NCI-H748 (cell line): Measurements from ENCODE around the gene MACROD2.
"Not testable (repeated sequence)": the region's sequence is repeated elsewhere in the genome, so short reads cannot be mapped to it uniquely, and the experiment has no call there.

Experiments
- DNase-seq: peaks from one replicate; lab custom pipeline; 2025; ENCODE audit not compliant: unreplicated experiment; lab: John Stamatoyannopoulos, UW

Gene MACROD2

GRCh38 chr20:16005021-16005914 lies 2010.0 kb downstream of the MACROD2 start:
- no peak for DNase-seq

- no peak for DNase-seq
These were observed 2010.7 kb downstream of the MACROD2 start for GRCh38 chr20:16005915-16006493.

- no peak for DNase-seq
These were observed 2011.8 kb downstream of the MACROD2 start for GRCh38 chr20:16007164-16007563.

GRCh38 chr20:16007962-16008361 lies 2012.6 kb downstream of the MACROD2 start:
- peak; percentile 6 for DNase-seq

- DNase-seq, result no peak
These were observed 2015.7 kb downstream of the MACROD2 start for GRCh38 chr20:16011056-16011455.

- DNase-seq, result no peak
These were observed 2016.2 kb downstream of the MACROD2 start for GRCh38 chr20:16011519-16011918.

- not testable (repeated sequence) for DNase-seq
These were observed 2017.6 kb downstream of the MACROD2 start for GRCh38 chr20:16012934-16013333.

GRCh38 chr20:16013631-16014030 lies 2018.3 kb downstream of the MACROD2 start:
- no peak for DNase-seq

- DNase-seq, result no peak
These were observed 2019.1 kb downstream of the MACROD2 start for GRCh38 chr20:16014436-16014835.

- DNase-seq, result no peak
These were observed 2022.3 kb downstream of the MACROD2 start for GRCh38 chr20:16017656-16018055.

- no peak for DNase-seq
These were observed 2023.6 kb downstream of the MACROD2 start for GRCh38 chr20:16018881-16019280.

- no peak for DNase-seq
These were observed 2025.7 kb downstream of the MACROD2 start for GRCh38 chr20:16020971-16021370.

- DNase-seq, result no peak
These were observed 2029.8 kb downstream of the MACROD2 start for GRCh38 chr20:16025084-16025483.

GRCh38 chr20:16027686-16028085 lies 2032.4 kb downstream of the MACROD2 start:
- no peak for DNase-seq

- DNase-seq, result no peak
These were observed 2033.6 kb downstream of the MACROD2 start for GRCh38 chr20:16028923-16029322.

GRCh38 chr20:16030253-16030652 lies 2034.9 kb downstream of the MACROD2 start:
- DNase-seq, result no peak

- DNase-seq, result no peak
These were observed 2040.3 kb downstream of the MACROD2 start for GRCh38 chr20:16035576-16035975.

GRCh38 chr20:16036331-16036730 lies 2041.0 kb downstream of the MACROD2 start:
- DNase-seq, result no peak

- DNase-seq, result no peak
These were observed 2045.4 kb downstream of the MACROD2 start for GRCh38 chr20:16040742-16041141.

- no peak for DNase-seq
These were observed 2047.4 kb downstream of the MACROD2 start for GRCh38 chr20:16042731-16043130.

- no peak for DNase-seq
These were observed 2048.6 kb downstream of the MACROD2 start for GRCh38 chr20:16043931-16044330.

GRCh38 chr20:16048876-16049275 lies 2053.6 kb downstream of the MACROD2 start:
- DNase-seq, result no peak
